ENCODE data around the gene GNAO1.

Gene GNAO1

DNA sequence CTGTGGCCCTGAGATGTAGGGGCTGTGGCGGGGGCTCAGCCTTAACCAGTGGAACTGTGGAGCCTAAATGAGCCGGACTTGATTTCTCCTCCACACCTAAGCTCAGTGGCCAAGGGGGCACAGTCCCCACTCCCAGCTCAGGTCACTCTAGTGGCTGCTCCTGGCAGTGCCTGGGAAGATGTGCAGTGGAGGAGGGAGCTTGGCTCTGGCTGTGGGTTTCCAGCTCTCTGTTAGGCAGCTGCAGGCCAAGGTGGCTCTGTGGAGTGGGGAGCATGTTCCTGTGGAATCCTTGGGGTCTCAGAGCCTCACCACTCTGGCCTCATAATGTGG is 157.8 kb downstream of the GNAO1 start:
- H3K27ac ChIP-seq (replicated peaks; ENCODE audit: low read length), result no peak overlapping the region
- peaks cover 0 to 2% (median 0%) of the 10 kb centered on the region in 3 experiments for H3K27me3 ChIP-seq (ENCODE audit: control insufficient read depth in 3 of 3, insufficient read depth in 3 of 3, low read depth in 1 of 3, low read length in 3 of 3)
- H3K79me1 ChIP-seq (ENCODE audit: low read depth, low read length), result peaks cover 7% of the 10 kb centered on the region
- no peak overlapping the region for H3K23ac ChIP-seq (ENCODE audit: low read depth, low read length, poor library complexity)
- WGBS, 2 donors (ENCODE audit: extremely low coverage in 2 of 2, insufficient read length in 2 of 2, insufficient replicate concordance in 1 of 2), result no CpG with 5 or more reads among the region's 2 CpGs
- no peak overlapping the region for H3K14ac ChIP-seq (ENCODE audit: low read length)
- no peak overlapping the region for H2AFZ ChIP-seq (ENCODE audit: low read length)
- no peak for DNase-seq (ENCODE audit: low spot score)
- no peak overlapping the region for H3K4me2 ChIP-seq (ENCODE audit: insufficient read depth, low read length, poor library complexity, severe bottlenecking)
- H3K9ac ChIP-seq (ENCODE audit: low read depth, low read length, poor library complexity), result no peak overlapping the region
- peak overlapping the region; percentile 59 for H3K18ac ChIP-seq (ENCODE audit: low read length)
- H2BK5ac ChIP-seq (ENCODE audit: low read length), result no peak overlapping the region
- no peak overlapping the region for H2BK120ac ChIP-seq (ENCODE audit: low read depth, low read length)
- H3K4ac ChIP-seq (ENCODE audit: low read length), result no peak overlapping the region
- no peak overlapping the region for H3K4me3 ChIP-seq (ENCODE audit: low read length in 2 of 2)
- H4K8ac ChIP-seq (ENCODE audit: low read depth, low read length), result no peak overlapping the region
- H2BK15ac ChIP-seq (ENCODE audit: low read length), result no peak overlapping the region
- no peaks in the 10 kb centered on the region for H3K36me3 ChIP-seq (replicated peaks in 1 of 2; ENCODE audit: control insufficient read depth in 2 of 2, insufficient read depth in 2 of 2, low read length in 2 of 2)
- no peaks in the 10 kb centered on the region for H3K9me3 ChIP-seq (replicated peaks in 1 of 2; ENCODE audit: control insufficient read depth in 2 of 2, insufficient read depth in 1 of 2, low read depth in 1 of 2, low read length in 2 of 2)
- no peak overlapping the region for H2AK5ac ChIP-seq (ENCODE audit: low read depth, low read length)
- H4K91ac ChIP-seq (ENCODE audit: low read depth, low read length, poor library complexity), result no peak overlapping the region
- H2BK12ac ChIP-seq (ENCODE audit: low read length), result no peak overlapping the region
- H3K4me1 ChIP-seq (ENCODE audit: control insufficient read depth in 2 of 2, insufficient read depth in 1 of 2, low read depth in 1 of 2, low read length in 2 of 2), result peaks cover 0 to 3% of the 10 kb centered on the region in 2 donors

DNA sequence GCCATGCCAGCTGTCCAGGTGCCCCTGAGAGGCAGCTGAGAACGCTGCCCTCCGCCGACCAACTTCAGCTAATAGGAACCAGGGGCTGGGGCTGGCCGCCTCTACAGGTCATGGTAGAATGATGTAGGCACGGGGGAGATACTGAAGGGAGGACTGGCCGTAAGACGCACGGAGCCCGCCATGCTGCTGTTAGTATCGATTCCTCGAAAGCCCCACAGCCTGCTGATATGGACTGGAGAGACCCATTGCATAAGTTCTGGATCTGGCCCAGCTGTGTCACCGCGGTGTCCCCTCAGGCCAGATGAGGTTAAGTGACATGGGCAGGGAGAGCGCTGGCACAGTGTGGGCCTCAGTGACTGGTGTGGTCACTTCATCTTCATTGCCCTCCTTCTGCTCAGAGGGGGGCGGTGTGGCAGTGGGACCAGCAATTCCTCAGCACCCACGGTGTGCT is 158.4 kb downstream of the GNAO1 start:
- Histone ChIP-seq H3K4me3 (ENCODE audit: low read length in 2 of 2) (peak overlapping the region in 1 of 2 donors; percentile 32), H3K14ac (ENCODE audit: low read length) (no peak overlapping the region), H3K23ac (ENCODE audit: low read depth, low read length, poor library complexity) (no peak overlapping the region), H3K4ac (ENCODE audit: low read length) (no peak overlapping the region), H2BK120ac (ENCODE audit: low read depth, low read length) (no peak overlapping the region), H3K36me3 (replicated peaks in 1 of 2; ENCODE audit: control insufficient read depth in 2 of 2, insufficient read depth in 2 of 2, low read length in 2 of 2) (no peaks in the 10 kb centered on the region), H2AK5ac (ENCODE audit: low read depth, low read length) (no peak overlapping the region), H3K4me1 (ENCODE audit: control insufficient read depth in 2 of 2, insufficient read depth in 1 of 2, low read depth in 1 of 2, low read length in 2 of 2) (peaks cover 0 to 3% of the 10 kb centered on the region in 2 donors), H3K9ac (ENCODE audit: low read depth, low read length, poor library complexity) (no peak overlapping the region), H3K27me3 (ENCODE audit: control insufficient read depth in 3 of 3, insufficient read depth in 3 of 3, low read depth in 1 of 3, low read length in 3 of 3) (peaks cover 0 to 2% (median 0%) of the 10 kb centered on the region in 3 experiments), H2AFZ (ENCODE audit: low read length) (no peak overlapping the region), H3K27ac (replicated peaks; ENCODE audit: low read length) (no peak overlapping the region), H4K91ac (ENCODE audit: low read depth, low read length, poor library complexity) (no peak overlapping the region), H3K18ac (ENCODE audit: low read length) (no peak overlapping the region), H2BK5ac (ENCODE audit: low read length) (no peak overlapping the region), H3K4me2 (ENCODE audit: insufficient read depth, low read length, poor library complexity, severe bottlenecking) (no peak overlapping the region), H2BK12ac (ENCODE audit: low read length) (no peak overlapping the region), H3K9me3 (replicated peaks in 1 of 2; ENCODE audit: control insufficient read depth in 2 of 2, insufficient read depth in 1 of 2, low read depth in 1 of 2, low read length in 2 of 2) (no peaks in the 10 kb centered on the region), H2BK15ac (ENCODE audit: low read length) (no peak overlapping the region), H3K79me1 (ENCODE audit: low read depth, low read length) (peaks cover 7% of the 10 kb centered on the region), H4K8ac (ENCODE audit: low read depth, low read length) (no peak overlapping the region)
- DNase-seq (ENCODE audit: low spot score), result no peak
- WGBS, 2 donors (ENCODE audit: extremely low coverage in 2 of 2, insufficient read length in 2 of 2, insufficient replicate concordance in 1 of 2), result no CpG with 5 or more reads among the region's 16 CpGs

DNA sequence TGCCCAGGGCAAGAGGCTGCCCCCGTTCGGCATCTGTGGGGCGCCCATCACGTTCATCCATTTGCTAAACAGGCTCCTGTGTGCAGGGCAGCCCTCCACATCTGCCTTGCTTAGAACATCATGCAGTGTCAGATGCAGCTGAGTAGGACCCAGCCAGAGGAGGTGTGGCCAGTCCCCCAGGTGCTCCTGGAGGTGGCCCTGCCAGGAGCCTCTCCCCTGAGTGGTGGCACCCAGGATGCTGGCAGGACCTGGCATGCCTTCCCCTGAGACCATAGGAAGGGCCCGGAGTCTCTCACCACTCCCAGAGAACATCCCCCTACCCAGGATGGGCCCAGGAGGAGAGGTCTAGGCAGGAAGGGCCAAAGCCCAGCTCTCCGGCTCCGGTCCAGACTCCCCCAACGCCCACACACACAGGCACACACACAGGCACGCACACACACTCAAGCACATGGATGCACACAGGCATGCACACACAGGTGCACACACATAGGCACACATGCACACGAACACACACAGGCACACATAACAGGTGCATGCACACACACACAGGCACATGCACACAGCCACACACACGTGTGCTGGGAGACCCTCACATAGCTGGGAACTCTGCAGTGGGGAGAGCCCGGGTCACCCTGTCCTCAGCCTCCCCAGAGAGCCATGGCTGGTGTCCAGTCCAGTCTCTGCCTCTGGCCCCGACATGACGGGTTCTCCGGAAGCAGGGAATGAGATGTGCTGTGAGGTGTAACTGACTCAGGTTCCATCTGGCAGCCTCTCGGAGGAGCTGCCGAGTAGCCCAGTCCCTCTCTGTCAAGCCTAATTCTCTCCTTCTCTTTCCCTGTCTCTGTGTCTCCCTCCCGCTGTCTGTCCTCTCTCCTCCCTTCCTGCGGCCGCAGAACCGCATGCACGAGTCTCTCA is 159.5 kb downstream of the GNAO1 start:
- Histone ChIP-seq H3K27me3 (ENCODE audit: control insufficient read depth in 3 of 3, insufficient read depth in 3 of 3, low read depth in 1 of 3, low read length in 3 of 3) (peaks cover 0 to 2% (median 0%) of the 10 kb centered on the region in 3 experiments), H4K91ac (ENCODE audit: low read depth, low read length, poor library complexity) (no peak overlapping the region), H3K23ac (ENCODE audit: low read depth, low read length, poor library complexity) (peak overlapping the region; percentile 12), H2BK120ac (ENCODE audit: low read depth, low read length) (peak overlapping the region; percentile 87), H3K9ac (ENCODE audit: low read depth, low read length, poor library complexity) (peak overlapping the region; percentile 72), H2BK15ac (ENCODE audit: low read length) (no peak overlapping the region), H2AFZ (ENCODE audit: low read length) (no peak overlapping the region), H3K27ac (replicated peaks; ENCODE audit: low read length) (no peak overlapping the region), H2AK5ac (ENCODE audit: low read depth, low read length) (peak overlapping the region; percentile 19), H3K36me3 (replicated peaks in 1 of 2; ENCODE audit: control insufficient read depth in 2 of 2, insufficient read depth in 2 of 2, low read length in 2 of 2) (no peaks in the 10 kb centered on the region), H3K4ac (ENCODE audit: low read length) (no peak overlapping the region), H3K4me1 (ENCODE audit: control insufficient read depth in 2 of 2, insufficient read depth in 1 of 2, low read depth in 1 of 2, low read length in 2 of 2) (peaks cover 3% of the 10 kb centered on the region in 2 donors), H3K79me1 (ENCODE audit: low read depth, low read length) (peaks cover 7% of the 10 kb centered on the region), H3K9me3 (replicated peaks in 1 of 2; ENCODE audit: control insufficient read depth in 2 of 2, insufficient read depth in 1 of 2, low read depth in 1 of 2, low read length in 2 of 2) (no peaks in the 10 kb centered on the region), H3K18ac (ENCODE audit: low read length) (peak overlapping the region; percentile 11), H2BK5ac (ENCODE audit: low read length) (no peak overlapping the region), H2BK12ac (ENCODE audit: low read length) (peak overlapping the region; percentile 77), H4K8ac (ENCODE audit: low read depth, low read length) (no peak overlapping the region), H3K14ac (ENCODE audit: low read length) (peak overlapping the region; percentile 25), H3K4me3 (ENCODE audit: low read length in 2 of 2) (peak overlapping the region in 1 of 2 donors; percentile 17), H3K4me2 (ENCODE audit: insufficient read depth, low read length, poor library complexity, severe bottlenecking) (no peak overlapping the region)
- WGBS, 2 donors (ENCODE audit: extremely low coverage in 2 of 2, insufficient read length in 2 of 2, insufficient replicate concordance in 1 of 2), result no CpG with 5 or more reads among the region's 22 CpGs
- no peak for DNase-seq (ENCODE audit: low spot score)

DNA sequence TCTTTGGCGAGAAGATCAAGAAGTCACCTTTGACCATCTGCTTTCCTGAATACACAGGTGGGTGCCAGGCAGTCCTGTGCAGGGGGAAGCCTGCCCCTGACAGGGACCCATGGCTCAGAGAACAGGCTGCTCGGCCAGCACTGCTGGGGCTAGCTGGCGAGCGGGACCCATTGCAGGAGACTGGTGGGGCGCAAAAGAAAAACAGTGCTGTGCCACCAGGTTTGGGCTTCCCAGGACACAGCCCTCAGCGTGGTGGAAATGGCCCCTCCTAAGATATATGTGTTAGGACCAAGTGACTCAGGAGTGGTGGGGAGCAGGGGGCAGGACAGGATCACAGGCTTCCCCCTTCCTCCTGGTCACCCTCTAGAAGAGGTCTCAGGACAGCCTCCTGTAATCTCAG is 160.2 kb downstream of the GNAO1 start:
- DNase-seq (ENCODE audit: low spot score), result no peak
- Histone ChIP-seq H4K91ac (ENCODE audit: low read depth, low read length, poor library complexity) (no peak overlapping the region), H2BK15ac (ENCODE audit: low read length) (peak overlapping the region; percentile 58), H3K9ac (ENCODE audit: low read depth, low read length, poor library complexity) (no peak overlapping the region), H3K18ac (ENCODE audit: low read length) (peak overlapping the region; percentile 80), H3K14ac (ENCODE audit: low read length) (no peak overlapping the region), H2BK5ac (ENCODE audit: low read length) (no peak overlapping the region), H3K4me1 (ENCODE audit: control insufficient read depth in 2 of 2, insufficient read depth in 1 of 2, low read depth in 1 of 2, low read length in 2 of 2) (peaks cover 6 to 8% of the 10 kb centered on the region in 2 donors), H3K9me3 (replicated peaks in 1 of 2; ENCODE audit: control insufficient read depth in 2 of 2, insufficient read depth in 1 of 2, low read depth in 1 of 2, low read length in 2 of 2) (no peaks in the 10 kb centered on the region), H3K27me3 (ENCODE audit: control insufficient read depth in 3 of 3, insufficient read depth in 3 of 3, low read depth in 1 of 3, low read length in 3 of 3) (peaks cover 0 to 2% (median 0%) of the 10 kb centered on the region in 3 experiments), H2BK120ac (ENCODE audit: low read depth, low read length) (peak overlapping the region; percentile 89), H2AK5ac (ENCODE audit: low read depth, low read length) (peak overlapping the region; percentile 68), H2AFZ (ENCODE audit: low read length) (no peak overlapping the region), H3K27ac (replicated peaks; ENCODE audit: low read length) (no peak overlapping the region), H2BK12ac (ENCODE audit: low read length) (no peak overlapping the region), H3K79me1 (ENCODE audit: low read depth, low read length) (peaks cover 7% of the 10 kb centered on the region), H3K36me3 (replicated peaks in 1 of 2; ENCODE audit: control insufficient read depth in 2 of 2, insufficient read depth in 2 of 2, low read length in 2 of 2) (no peaks in the 10 kb centered on the region), H3K23ac (ENCODE audit: low read depth, low read length, poor library complexity) (no peak overlapping the region), H3K4ac (ENCODE audit: low read length) (no peak overlapping the region), H3K4me3 (ENCODE audit: low read length in 2 of 2) (no peak overlapping the region), H4K8ac (ENCODE audit: low read depth, low read length) (peak overlapping the region; percentile 17), H3K4me2 (ENCODE audit: insufficient read depth, low read length, poor library complexity, severe bottlenecking) (no peak overlapping the region)
- no CpG with 5 or more reads among the region's 6 CpGs for WGBS, 2 donors (ENCODE audit: extremely low coverage in 2 of 2, insufficient read length in 2 of 2, insufficient replicate concordance in 1 of 2)
